PC-3 (cell line): ENCODE data around the gene PRR13. TPM values are rescaled to one million over a fixed set of nuclear protein-coding genes. Genes with fewer than 3 reads are reported as not detected.

Experiments
- ATAC-seq: fragments of 200-7000 bp; cut with Tn5 transposase; 2 replicates; pipeline ENCODE4 v1.9.1; 2020; ENCODE audit warnings: mild to moderate bottlenecking, moderate library complexity
- BruUV-seq: library from RNA; stranded (reverse); fragments of 400-500 nt; replicated peaks from 2 replicates; lab custom pipeline; 2021; lab: Mats Ljungman, UMichigan
- CTCF ChIA-PET: fragments of 300-600 bp; sonication (Branson Sonifier 250); formaldehyde crosslinking; loops from one replicate; lab custom pipeline; 2022; ENCODE audit warnings: antibody characterized with exemption; lab: Charles Lee
- POLR2A ChIA-PET: fragments of 300-600 bp; sonication (Branson Sonifier 250); formaldehyde crosslinking; loops from one replicate; lab custom pipeline; 2022; ENCODE audit warnings: antibody characterized with exemption; ENCODE audit not compliant: unreplicated experiment; lab: Charles Lee
- DNase-seq: peaks from one replicate; pipeline ENCODE4 v3.0.0-alpha.2; 2015
- H2AFZ ChIP-seq: fragments of 300-600 bp; sonication (generic); 2 replicates; pipeline ENCODE4 v1.6.0; 2016; ENCODE audit warnings: antibody characterized with exemption, low read length
- H3F3A ChIP-seq: fragments of 300-600 bp; sonication (generic); one replicate; pipeline ENCODE4 v1.6.0; 2017; ENCODE audit warnings: antibody characterized with exemption, low read length, control low read depth, mild to moderate bottlenecking; ENCODE audit not compliant: unreplicated experiment
- H3K27ac ChIP-seq: fragments of 300-600 bp; sonication (generic); 2 replicates; pipeline ENCODE4 v1.5.1; 2016; ENCODE audit warnings: mild to moderate bottlenecking, low read length
- H3K27me3 ChIP-seq: fragments of 300-600 bp; sonication (generic); 2 replicates; pipeline ENCODE4 v1.6.1; 2016; ENCODE audit warnings: low read length, mixed read lengths
- H3K36me3 ChIP-seq: fragments of 300-600 bp; sonication (generic); 2 replicates; pipeline ENCODE4 v1.6.1; 2016; ENCODE audit warnings: low read depth, mixed run types, low read length, mixed read lengths
- H3K4me1 ChIP-seq: fragments of 300-600 bp; sonication (generic); 2 replicates; pipeline ENCODE4 v1.5.1; 2016; ENCODE audit warnings: low read length; ENCODE audit not compliant: insufficient read depth
- H3K4me2 ChIP-seq: fragments of 300-600 bp; sonication (generic); 2 replicates; pipeline ENCODE4 v1.6.0; 2016; ENCODE audit warnings: low read length
- H3K4me3 ChIP-seq: fragments of 300-600 bp; sonication (generic); 2 replicates; pipeline ENCODE4 v1.5.1; 2016; ENCODE audit warnings: mild to moderate bottlenecking, low read length, mixed read lengths
- H3K79me2 ChIP-seq: fragments of 300-600 bp; sonication (generic); 2 replicates; pipeline ENCODE4 v1.6.1; 2017; ENCODE audit warnings: low read length, mixed read lengths
- H3K9ac ChIP-seq: fragments of 300-600 bp; sonication (generic); 2 replicates; pipeline ENCODE4 v1.6.0; 2016; ENCODE audit warnings: mild to moderate bottlenecking, low read length
- H3K9me2 ChIP-seq: fragments of 300-600 bp; sonication (generic); replicated peaks from 2 replicates; pipeline ENCODE4 v1.6.1; 2016; ENCODE audit warnings: mixed run types, low read length, mixed read lengths
- H3K9me3 ChIP-seq: fragments of 300-600 bp; sonication (generic); 2 replicates; pipeline ENCODE4 v1.6.1; 2016; ENCODE audit warnings: low read length, mixed read lengths
- H4K20me1 ChIP-seq: fragments of 300-600 bp; sonication (generic); 2 replicates; pipeline ENCODE4 v1.6.1; 2016; ENCODE audit warnings: low read length, mixed read lengths
- CTCF ChIP-seq: fragments of 300-600 bp; sonication (generic); conservative IDR thresholded peaks from 2 replicates; pipeline ENCODE4 v1.5.1; 2017; ENCODE audit warnings: antibody characterized with exemption, low read depth, mild to moderate bottlenecking, low read length
- EZH2 ChIP-seq: fragments of 300-600 bp; sonication (generic); IDR thresholded peaks from one replicate; pipeline ENCODE4 v1.6.1; 2017; ENCODE audit warnings: antibody characterized with exemption, mild to moderate bottlenecking, low read length; ENCODE audit not compliant: unreplicated experiment
- EZH2phosphoT487 ChIP-seq: fragments of 300-600 bp; sonication (generic); IDR thresholded peaks from 2 replicates; pipeline ENCODE4 v1.6.1; 2018; ENCODE audit warnings: mild to moderate bottlenecking, antibody characterized with exemption, low read length, borderline replicate concordance
- intact Hi-C: fragments of 100-400 bp; cut with micrococcal nuclease; formaldehyde crosslinking; loops from 2 replicates; pipeline ENCODE4 v1.9.0; 2023
- total RNA-seq: library from RNA; depleted of rRNA; stranded (reverse); fragments of >200 nt; gene quantifications from 2 replicates; pipeline ENCODE4 v1.2.3, GENCODE V29; 2014

The PRR13 gene
- total RNA-seq, 1 experiment from 2014 or later = 54.2 TPM

- ChIA-PET POLR2A (no interaction called here), CTCF (no interaction called here)
- Histone ChIP-seq H3K9me3 (no peaks in the 10 kb centered on the region), H3K9ac (no peak overlapping the region), H3K79me2 (no peaks in the 10 kb centered on the region), H3F3A (peaks cover 16% of the 10 kb centered on the region), H3K4me1 (no peaks in the 10 kb centered on the region), H3K4me3 (no peak overlapping the region), H3K9me2 (no peaks in the 10 kb centered on the region), H3K27me3 (no peaks in the 10 kb centered on the region), H3K36me3 (peaks cover 25% of the 10 kb centered on the region; the same call in 1 of the 2 replicates), H3K27ac (no peak overlapping the region), H3K4me2 (no peak overlapping the region), H2AFZ (no peak overlapping the region), H4K20me1 (0 out of 2 replicates have a peak, but pooled peaks cover 9% of the 10 kb centered on the region)
- ATAC-seq (no peak), DNase-seq (no peak)
- BruUV-seq = no TSS peak
- intact Hi-C loops = no loop called here
- TF ChIP-seq EZH2 = no peak
- TF ChIP-seq EZH2phosphoT487 = no peak
- no peak for TF ChIP-seq CTCF
Measured at GRCh38 chr12:53485955-53486735, 44.6 kb downstream of the PRR13 start.

GRCh38 chr12:53486736-53487487 lies 45.4 kb downstream of the PRR13 start:
- POLR2A ChIA-PET = no interaction called here

More at GRCh38 chr12:53486736-53487487, 45.4 kb downstream of the PRR13 start:
- Histone ChIP-seq H4K20me1 (0 out of 2 replicates have a peak, but pooled peaks cover 4% of the 10 kb centered on the region), H3K9me2 (no peaks in the 10 kb centered on the region), H3K36me3 (peaks cover 20% of the 10 kb centered on the region; the same call in 1 of the 2 replicates), H3K9me3 (no peaks in the 10 kb centered on the region), H3K27ac (no peak overlapping the region), H3K4me1 (no peaks in the 10 kb centered on the region), H3K27me3 (no peaks in the 10 kb centered on the region), H3K79me2 (no peaks in the 10 kb centered on the region), H3K9ac (no peak overlapping the region), H3F3A (peaks cover 12% of the 10 kb centered on the region), H3K4me3 (no peak overlapping the region), H2AFZ (no peak overlapping the region), H3K4me2 (no peak overlapping the region)
- TF ChIP-seq EZH2 (no peak), CTCF (no peak), EZH2phosphoT487 (no peak)
- CTCF ChIA-PET = no interaction called here
- ATAC-seq = no peak
- no peak for DNase-seq
- BruUV-seq = no TSS peak
- intact Hi-C loops = no loop called here
